ENCODE data around the gene INTU.

GRCh38 chr4:127642169-127642568, 9.4 kb downstream of the INTU start:
- no peak for TF ChIP-seq CTCF (IDR thresholded peaks at IDR 0.05; ENCODE audit: low read depth, low read length)
- no peak for TF ChIP-seq MYC (IDR thresholded peaks at IDR 0.05; ENCODE audit: low read depth, low read length)
- no peak for TF ChIP-seq POLR2A (IDR thresholded peaks at IDR 0.05; ENCODE audit: extremely low read depth, insufficient read length)

Measured in NB4 (cell line).